Kidney capillary endothelial cell (primary cell): ENCODE measurements around the gene RASA4.
A peak's percentile ranks its signal among the peaks of the same experiment; 100 is the strongest.
"Not testable (repeated sequence)": the region's sequence is repeated elsewhere in the genome, so short reads cannot be mapped to it uniquely, and the experiment has no call there.

Experiments
- DNase-seq: peaks from one replicate; pipeline ENCODE4 v3.0.0-alpha.2; 2018; ENCODE audit warnings: low spot score

RASA4 gene

GRCh38 chr7:102606848-102607247, 9.7 kb downstream of the RASA4 start:
- DNase-seq, result not testable (repeated sequence)

DNA sequence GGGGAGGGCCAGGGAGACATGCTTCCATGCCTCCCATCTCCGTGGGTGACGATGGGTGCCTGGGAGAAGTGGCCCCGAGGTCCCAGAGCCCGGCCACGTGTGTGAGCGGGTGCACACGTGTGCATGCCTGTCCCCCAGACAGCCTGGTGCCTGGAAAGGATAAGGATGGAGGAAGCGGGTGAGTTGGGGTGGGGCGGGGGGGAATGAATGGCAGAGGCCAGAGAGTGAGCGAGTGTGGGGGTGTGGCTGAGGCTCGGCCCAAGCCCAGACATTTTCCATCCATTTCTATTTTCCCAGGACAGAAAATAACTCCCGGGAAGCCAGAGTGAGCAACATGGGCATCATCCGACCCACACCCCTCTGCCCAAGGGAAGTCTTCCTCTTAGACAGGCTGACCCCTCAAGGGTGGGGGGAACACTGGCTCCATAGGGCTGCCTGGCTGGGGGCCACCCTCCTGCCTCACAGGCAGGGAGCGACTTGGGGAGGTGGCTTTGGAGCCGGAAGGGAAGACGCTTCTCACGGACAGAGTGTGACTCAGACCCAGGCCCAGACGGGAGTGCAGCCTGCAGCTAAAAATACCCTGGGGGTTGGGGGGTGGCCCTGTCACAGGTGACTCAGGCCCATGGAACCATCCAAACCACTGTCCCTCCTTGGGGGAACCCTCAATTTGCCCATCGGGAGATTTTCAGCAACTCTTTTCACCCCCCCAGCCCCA, 12.0 kb downstream of the RASA4 start:
- DNase-seq, result not testable (repeated sequence)

DNA sequence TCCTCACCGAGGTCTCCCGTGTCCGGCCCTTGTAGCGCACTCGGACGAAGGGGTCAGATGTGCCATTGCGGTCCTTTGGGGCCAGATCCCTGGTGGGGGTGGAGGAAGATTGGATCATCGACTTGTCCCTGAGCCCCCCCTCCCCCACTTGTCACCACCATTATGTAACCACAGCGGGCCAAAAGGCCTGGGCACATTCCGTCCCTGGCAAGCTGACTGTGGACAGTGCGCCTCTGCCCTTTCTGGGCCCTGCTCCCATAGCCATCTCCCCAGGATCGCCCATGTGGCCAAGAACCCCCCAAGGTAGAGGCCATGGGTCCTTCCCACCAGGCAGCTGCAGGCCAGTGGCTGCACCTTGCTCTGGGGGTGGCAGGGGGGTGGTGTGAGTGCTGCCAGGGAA, 14.2 kb downstream of the RASA4 start:
- DNase-seq, result not testable (repeated sequence)

GRCh38 chr7:102599699-102600098, 16.9 kb downstream of the RASA4 start:
- not testable (repeated sequence) for DNase-seq

- DNase-seq, result not testable (repeated sequence)
These were observed 20.5 kb downstream of the RASA4 start for GRCh38 chr7:102596036-102596435.

DNA sequence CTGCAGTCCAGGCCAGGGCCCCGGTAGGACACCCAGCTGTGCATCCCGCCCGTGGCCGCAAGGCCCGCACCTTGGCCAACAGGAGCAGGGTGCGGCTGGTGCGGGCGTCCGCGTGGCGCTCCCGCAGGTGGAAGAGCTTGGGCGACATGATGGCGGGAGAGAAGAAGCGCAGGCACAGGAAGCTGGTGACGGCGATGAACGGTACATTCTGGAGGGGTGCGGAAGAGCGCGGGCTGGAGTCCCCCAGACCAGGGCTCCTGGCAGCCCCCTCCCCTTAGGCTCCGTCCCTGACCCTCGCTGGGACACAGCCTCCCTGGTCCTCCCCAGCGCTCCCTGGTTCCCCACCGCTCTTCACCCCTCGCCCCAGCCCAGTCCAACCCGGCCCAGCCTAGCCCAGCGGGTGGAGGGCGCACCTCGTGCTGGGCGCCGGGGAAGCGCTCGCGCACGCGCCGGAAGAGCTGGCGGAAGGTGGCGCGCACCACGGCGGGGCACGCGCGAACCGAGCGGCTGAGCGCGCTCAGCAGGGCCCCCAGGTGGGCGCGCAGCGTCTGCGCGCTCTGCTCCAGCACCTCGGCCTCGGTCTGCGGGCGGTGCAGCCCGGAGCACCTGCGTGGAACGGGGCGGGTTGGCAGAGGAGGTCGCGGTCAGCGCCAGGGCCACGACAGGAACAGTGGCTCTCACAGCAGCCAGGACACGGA, 22.8 kb downstream of the RASA4 start:
- DNase-seq, result not testable (repeated sequence)

GRCh38 chr7:102592477-102593019, 24.0 kb downstream of the RASA4 start:
- DNase-seq, result not testable (repeated sequence)

DNA sequence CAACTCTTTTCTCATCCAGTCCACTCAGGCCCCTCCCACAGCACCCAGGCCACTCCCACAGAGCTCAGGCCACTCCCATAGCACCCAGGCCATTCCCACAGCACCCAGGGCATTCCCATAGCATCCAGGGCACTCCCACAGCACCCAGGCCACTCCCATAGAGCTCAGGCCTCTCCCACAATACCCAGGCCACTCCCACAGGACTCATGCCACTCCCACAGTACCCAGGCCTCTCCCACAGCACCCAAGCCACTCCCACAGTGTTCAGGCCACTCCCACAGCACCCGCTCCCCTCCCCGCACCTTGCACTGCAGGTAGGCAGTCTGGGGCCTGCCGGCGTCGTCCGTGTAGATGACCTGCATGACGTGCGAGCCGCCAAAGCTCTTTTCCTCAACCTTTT, 26.7 kb downstream of the RASA4 start:
- DNase-seq, result not testable (repeated sequence)

DNA sequence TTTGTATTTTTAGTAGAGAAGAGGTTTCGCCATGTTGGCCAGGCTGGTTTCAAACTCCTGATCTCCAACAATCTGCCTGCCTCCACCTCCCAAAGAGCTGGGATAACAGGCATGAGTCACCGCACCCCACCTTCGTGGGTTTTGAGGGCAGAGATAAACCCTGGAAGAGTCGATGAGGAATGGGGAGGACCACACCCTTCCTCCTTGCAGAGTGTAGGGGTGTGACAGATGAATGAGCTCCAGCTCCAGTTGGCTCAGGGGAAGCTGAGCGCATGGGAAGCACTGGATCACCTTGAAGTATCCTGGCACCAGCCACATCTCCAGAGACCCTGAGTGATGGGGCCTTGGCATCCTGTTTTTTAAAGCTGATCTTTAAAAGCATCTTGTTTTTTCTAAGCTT, 33.1 kb downstream of the RASA4 start:
- DNase-seq, result not testable (repeated sequence)

- not testable (repeated sequence) for DNase-seq
These were observed 34.8 kb downstream of the RASA4 start for GRCh38 chr7:102581722-102582121.

GRCh38 chr7:102578486-102578885, 38.1 kb downstream of the RASA4 start:
- DNase-seq, result not testable (repeated sequence)

GRCh38 chr7:102577315-102578240, 39.0 kb downstream of the RASA4 start:
- not testable (repeated sequence) for DNase-seq

GRCh38 chr7:102576363-102576762, 40.2 kb downstream of the RASA4 start:
- not testable (repeated sequence) for DNase-seq

DNA sequence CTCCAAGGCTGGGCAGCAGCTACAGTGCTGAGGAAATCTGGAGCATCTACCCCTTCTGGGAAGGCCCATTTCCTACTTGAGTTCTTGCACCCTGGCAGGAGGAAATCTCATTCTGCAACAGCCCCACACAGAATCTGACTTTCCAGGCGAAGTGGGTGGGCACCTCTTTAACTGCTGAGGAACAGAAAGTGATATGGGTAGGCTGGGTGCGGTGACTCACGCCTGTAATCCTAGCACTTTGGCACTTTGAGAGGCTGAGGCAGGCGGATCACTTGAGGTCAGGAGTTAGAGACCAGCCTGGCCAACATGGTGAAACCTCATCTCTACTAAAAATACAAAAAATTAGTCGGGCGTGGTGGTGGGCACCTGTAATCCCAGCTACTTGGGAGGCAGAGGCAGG, 41.9 kb downstream of the RASA4 start:
- DNase-seq, result not testable (repeated sequence)

GRCh38 chr7:102572261-102573239, 44.0 kb downstream of the RASA4 start, which contains the start of gene POLR2J3:
Gene POLR2J3, minus strand, starts transcription at chr7:102572583. Its CDS starts 62 bp downstream, at chr7:102572521.
- DNase-seq, result peak; percentile 92

DNA sequence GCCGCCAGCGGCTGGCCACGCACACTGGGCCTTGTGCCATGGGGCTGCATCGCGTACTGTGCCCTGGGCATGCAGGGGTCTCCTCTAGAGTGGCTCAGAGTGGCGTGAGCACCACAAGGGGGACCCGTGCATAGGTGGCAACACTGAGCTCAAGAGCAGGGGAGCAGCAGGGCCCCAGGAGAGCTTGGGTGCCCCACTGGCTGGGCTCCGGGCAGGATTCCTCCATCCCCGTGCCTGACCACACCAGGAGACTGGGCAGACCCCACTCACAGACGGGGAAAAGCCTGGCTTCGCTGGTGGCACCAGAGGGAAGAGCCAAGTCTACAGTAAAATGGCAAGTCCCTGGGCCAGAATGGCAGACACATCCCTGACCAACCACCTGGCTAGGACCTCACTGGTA, 47.9 kb downstream of the RASA4 start:
- not testable (repeated sequence) for DNase-seq

GRCh38 chr7:102550808-102551422, 65.6 kb downstream of the RASA4 start, which contains the start of gene SPDYE2:
Gene SPDYE2, plus strand, starts transcription at chr7:102551226. Its CDS starts 2,030 bp downstream, at chr7:102553256.
- not testable (repeated sequence) for DNase-seq

- not testable (repeated sequence) for DNase-seq
These were observed 70.2 kb downstream of the RASA4 start for GRCh38 chr7:102546353-102546752.

DNA sequence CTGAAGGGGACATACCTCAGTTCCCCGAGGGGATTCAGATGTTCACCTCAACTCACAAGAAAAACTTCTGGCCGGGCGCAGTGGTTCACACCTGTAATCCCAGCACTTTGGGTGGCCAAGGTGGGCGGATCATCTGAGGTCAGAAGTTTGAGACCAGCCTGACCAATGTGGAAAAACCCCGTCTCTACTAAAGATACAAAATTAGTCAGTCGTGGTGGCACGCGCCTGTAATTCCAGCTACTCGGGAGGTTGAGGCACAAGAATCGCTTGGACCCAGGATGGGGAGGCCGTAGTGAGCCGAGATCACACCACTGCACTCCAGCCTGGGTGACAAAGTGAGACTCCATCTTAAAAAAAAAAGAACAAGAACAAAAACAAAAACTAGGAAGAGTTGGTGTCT, 71.3 kb downstream of the RASA4 start:
- not testable (repeated sequence) for DNase-seq

DNA sequence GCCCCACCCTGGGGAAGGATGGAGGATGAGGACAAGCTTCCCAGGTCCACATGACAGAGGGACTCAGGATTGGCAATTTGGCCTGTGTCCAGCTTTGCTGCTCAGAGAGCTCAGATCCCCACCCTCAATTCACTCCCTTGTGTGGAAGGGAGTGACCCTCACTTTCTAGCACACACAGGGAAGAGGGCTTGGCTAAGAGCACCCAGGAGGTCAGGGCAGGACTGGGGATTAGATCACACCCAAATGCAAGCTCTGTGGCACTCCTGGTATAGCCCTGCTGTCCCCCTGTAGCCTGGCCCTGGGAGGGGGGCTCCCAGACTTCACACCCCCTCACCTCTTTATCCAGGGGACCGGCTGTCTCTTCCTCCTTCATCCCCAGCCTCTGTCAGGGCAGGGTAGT, 72.2 kb downstream of the RASA4 start:
- DNase-seq, result not testable (repeated sequence)
